Fibroblast of lung (primary cell): ENCODE data around the gene EIF4E.

Experiments
- EZH2 ChIP-seq: IDR thresholded peaks from 2 replicates; pipeline ENCODE4 v1.5.1; 2012; ENCODE audit warnings: low read length, control low read depth, mild to moderate bottlenecking; ENCODE audit errors: missing control alignments
- TF ChIP-seq, protein P1 (sequence below), 2 donors: IDR thresholded peaks in 1 of 2; conservative IDR thresholded peaks in 1 of 2; 1 replicate in 1 of 2; 2 replicates in 1 of 2; pipeline ENCODE4 v1.5.1; 2011 to 2012; ENCODE audit warnings: low read length in 2 of 2, control low read depth in 1 of 2, inconsistent platforms in 1 of 2, low read depth in 1 of 2, mild to moderate bottlenecking in 1 of 2

DNA sequence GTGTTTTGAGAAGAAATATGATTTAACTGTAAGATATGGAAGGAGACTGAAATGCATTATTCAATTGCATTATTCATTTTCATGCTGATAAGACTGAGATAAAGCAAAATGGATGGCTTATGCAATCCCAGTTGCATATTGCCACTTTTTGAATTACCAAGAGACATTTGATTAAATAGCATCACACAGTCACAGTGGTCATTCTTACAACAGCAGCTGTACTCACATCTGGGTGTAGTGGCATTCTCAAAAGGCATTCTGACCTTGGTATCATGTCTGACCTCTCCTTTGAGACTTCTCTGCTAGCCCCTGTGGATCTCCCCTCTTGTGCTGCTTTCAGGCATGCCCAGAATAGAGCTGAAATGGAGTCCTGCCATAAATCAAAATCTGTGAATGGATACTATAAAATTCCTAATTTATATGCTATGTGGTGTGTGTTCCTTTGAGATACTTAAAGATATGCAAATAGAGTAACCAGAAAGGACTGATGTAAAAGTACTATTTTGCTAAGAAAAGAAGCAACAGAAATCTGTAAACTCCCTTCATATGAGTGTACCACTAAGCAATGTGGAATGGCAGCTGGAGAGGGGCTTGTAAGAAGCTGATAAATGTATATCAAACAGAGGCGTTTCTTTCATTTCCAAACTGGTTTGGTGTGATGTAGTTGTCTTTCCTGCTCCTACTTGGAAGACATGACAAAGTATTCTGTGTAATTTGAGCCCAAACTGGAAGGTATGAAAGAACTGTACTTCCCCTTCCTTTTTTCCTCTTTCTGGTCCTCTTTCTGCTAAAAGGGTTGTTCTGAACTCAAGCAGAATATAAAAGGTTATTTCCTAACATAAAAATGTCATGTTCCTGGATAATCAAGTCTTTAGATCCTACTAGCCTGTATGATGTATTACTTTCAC, 41.2 kb upstream of the EIF4E start:
- no peak for TF ChIP-seq EZH2
- TF ChIP-seq, protein P1, sequence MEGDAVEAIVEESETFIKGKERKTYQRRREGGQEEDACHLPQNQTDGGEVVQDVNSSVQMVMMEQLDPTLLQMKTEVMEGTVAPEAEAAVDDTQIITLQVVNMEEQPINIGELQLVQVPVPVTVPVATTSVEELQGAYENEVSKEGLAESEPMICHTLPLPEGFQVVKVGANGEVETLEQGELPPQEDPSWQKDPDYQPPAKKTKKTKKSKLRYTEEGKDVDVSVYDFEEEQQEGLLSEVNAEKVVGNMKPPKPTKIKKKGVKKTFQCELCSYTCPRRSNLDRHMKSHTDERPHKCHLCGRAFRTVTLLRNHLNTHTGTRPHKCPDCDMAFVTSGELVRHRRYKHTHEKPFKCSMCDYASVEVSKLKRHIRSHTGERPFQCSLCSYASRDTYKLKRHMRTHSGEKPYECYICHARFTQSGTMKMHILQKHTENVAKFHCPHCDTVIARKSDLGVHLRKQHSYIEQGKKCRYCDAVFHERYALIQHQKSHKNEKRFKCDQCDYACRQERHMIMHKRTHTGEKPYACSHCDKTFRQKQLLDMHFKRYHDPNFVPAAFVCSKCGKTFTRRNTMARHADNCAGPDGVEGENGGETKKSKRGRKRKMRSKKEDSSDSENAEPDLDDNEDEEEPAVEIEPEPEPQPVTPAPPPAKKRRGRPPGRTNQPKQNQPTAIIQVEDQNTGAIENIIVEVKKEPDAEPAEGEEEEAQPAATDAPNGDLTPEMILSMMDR (conservative IDR thresholded peaks at IDR 0.05 in 1 of 2, IDR thresholded peaks at IDR 0.05 in 1 of 2; ENCODE audit: low read depth in 1 of 2, low read length in 2 of 2) = no peak
